GM12875 (cell line): ENCODE data around the gene HOXC12.

Experiments
- H3K4me3 ChIP-seq: one replicate; pipeline ENCODE4 v1.5.1; 2011; ENCODE audit warnings: low read depth, low read length, control low read depth
- TF ChIP-seq, protein P1 (sequence below): IDR thresholded peaks from 2 replicates; pipeline ENCODE4 v1.5.1; 2011; ENCODE audit warnings: low read depth, mild to moderate bottlenecking, control low read depth, inconsistent platforms, low read length, moderate library complexity, borderline replicate concordance; ENCODE audit not compliant: insufficient read depth

HOXC12 gene

DNA sequence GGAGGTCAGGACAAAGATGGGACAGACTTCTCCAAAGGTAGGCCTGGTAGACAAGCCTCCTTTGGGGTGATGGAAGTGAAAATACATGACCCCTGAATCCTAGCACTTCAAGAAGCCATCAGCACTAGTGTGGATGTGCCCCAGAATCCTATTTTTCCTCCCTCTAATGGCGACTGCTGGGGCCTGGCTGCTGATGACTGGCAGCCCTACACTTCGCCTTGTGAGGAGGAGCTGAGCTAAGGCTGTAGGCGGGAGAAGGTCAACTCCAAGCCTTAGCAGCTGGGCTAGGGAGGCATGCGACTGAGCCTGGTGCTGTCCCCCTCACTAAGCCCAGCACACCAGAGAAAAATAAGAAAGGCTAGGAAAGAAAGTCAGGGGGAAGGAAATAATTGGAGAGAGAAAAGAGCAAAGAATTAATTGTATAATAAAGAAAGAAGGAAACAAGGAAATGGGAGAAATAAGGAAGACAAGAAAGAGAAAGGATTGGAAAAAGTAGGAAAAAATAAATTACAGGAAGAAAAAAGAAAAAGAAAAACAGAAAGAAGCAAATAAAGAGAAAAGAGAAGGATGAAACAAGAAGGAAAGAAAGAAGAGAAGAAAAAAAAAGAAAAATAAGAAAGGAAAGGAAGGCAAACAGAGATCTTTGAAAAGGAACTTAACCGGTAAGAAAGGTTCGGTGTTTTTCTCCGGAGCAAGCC is 25.6 kb downstream of the HOXC12 start:
- TF ChIP-seq, protein P1, sequence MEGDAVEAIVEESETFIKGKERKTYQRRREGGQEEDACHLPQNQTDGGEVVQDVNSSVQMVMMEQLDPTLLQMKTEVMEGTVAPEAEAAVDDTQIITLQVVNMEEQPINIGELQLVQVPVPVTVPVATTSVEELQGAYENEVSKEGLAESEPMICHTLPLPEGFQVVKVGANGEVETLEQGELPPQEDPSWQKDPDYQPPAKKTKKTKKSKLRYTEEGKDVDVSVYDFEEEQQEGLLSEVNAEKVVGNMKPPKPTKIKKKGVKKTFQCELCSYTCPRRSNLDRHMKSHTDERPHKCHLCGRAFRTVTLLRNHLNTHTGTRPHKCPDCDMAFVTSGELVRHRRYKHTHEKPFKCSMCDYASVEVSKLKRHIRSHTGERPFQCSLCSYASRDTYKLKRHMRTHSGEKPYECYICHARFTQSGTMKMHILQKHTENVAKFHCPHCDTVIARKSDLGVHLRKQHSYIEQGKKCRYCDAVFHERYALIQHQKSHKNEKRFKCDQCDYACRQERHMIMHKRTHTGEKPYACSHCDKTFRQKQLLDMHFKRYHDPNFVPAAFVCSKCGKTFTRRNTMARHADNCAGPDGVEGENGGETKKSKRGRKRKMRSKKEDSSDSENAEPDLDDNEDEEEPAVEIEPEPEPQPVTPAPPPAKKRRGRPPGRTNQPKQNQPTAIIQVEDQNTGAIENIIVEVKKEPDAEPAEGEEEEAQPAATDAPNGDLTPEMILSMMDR = no peak
- no peak overlapping the region for H3K4me3 ChIP-seq

DNA sequence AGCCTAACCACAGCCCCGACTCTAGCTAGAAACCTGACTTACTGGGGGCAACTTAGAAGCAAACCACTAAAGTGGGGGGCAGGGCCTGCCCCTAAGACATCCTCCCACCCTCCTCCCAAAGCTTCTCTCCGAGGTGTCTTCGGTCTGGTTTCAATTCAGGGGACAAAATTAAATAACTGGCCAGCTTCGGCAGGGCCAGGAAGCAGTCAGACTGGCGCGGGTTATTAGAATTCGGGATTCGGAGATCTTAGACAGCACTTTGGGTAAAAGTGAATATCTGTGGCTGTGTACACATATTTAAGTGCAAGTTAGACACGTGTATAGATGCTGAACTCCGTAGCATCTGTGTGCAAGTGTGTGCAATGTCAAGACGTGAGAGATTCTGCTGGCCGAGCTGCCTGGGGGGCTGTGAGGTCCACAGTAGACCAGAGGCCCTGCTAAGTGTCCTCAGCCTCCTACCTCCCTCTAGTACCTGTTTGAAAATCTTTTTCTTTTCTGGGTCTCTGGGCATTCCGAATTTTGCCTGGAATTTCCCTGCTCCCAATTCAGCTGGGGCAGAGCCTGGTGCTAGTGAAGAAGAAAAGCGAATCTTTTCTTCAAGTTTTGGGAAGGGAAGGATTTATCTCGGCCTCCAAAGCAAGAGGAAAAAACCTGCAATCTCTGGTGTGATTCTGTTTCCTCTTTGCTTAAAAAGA is 26.2 kb downstream of the HOXC12 start:
- H3K4me3 ChIP-seq = no peak overlapping the region
- TF ChIP-seq, protein P1 = no peak

DNA sequence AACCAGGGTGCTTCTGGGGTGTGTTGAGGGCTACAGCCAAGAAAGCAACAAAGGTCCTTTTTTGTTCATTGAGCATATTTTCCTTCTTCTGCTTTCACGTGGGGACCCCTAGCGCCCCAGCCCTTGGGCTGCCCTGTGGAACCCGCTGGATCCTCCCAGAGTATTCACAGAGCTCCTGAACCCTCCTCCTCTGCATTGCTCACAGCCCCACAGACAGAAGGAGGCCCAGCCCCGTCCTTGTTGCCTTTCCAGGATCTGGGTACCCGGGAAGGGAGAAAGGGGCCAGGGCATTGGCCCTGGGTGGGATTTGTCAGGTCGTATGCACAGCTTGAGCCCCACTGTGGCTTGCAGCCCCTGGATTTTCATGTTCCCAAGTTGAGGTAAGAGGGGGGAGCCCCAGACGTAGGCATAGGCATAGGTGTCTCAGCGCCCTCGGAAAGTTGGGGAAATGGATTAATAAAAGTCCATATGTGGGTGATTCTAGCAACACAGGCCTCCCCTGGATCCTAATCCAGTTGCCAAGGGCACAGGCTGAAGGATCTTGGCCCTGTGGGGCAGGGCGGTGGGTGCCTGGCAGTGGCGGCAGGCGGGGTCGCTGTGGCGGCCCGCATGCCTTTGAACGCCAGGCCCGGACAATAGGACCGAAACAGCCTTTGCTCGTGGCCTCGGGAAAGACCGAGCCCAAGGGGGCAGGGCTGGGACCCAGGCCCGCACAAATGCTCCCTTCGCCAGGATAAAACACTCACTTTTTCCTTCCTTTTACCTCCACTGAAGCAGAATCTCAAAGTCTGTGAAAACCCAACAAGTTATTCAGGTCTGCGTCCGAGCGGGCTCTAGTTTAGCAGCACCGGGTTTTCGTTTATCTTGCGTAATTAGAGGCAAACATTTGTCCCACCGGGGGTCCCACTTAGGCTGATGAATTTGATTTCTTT is 27.2 kb downstream of the HOXC12 start:
- TF ChIP-seq, protein P1 = no peak
- H3K4me3 ChIP-seq = no peak overlapping the region

DNA sequence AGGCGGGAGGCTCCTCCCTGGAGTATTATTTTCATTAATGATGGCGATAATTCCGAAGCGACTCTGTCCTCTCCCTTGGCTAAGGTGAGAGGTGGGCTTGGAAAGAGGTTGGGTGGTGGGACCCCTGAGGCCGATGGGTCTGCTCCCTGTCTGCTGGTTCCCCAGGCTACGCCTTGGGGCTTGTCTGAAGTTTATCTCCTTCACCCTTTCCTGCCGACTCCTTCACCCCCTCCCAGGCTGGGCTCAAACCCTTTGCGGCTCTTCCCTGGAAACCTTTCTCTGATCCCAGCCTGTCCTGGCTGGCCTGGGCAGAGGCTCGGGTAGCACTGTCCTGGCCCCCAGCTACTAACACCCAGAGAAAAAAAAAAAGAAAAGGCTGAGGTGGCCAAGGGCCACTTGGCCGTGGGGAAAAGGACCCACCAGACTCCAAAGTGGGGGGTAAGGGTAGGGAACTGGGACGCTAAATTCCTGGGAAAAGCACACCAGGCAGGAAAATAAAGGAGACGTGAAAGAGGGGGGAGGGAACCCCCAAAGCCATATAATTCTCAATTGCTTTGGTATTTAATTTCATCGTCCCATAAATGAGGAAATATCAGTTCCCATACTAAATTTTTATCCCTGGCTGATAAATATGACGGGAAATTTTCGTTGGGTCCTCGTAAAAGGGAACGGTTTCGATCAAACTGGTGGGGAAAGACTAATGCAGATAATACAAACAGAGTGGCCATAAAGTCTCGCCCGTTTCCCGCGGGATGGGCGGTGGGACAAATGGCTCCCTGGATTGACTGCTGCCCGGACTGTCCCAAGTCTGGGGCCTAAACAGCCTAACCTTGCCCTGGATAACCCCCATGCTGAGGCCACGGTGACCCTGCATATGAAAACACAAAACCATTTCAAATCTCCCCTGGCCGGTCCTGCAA is 28.2 kb downstream of the HOXC12 start:
- TF ChIP-seq, protein P1 = no peak
- H3K4me3 ChIP-seq = no peak overlapping the region

DNA sequence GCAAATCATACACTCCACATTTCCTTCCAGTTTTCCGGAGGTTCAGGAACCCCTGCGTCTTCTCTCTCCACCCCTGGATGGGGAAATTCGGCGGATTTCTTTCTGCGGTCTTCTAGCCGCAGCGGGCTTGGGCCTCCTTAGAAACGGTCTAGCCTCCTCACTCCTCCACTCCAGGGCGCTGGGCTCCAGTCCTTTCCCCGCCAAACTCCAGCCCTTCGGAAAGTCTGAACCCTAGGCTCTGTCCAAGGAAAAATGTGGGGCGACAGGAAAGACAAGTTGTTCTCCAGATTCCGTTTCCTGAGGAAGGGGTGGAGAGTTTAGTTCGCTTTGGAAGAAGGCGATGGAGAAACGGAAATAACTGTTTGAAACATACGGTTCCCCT is 28.9 kb downstream of the HOXC12 start:
- no peak overlapping the region for H3K4me3 ChIP-seq
- TF ChIP-seq, protein P1 = no peak

DNA sequence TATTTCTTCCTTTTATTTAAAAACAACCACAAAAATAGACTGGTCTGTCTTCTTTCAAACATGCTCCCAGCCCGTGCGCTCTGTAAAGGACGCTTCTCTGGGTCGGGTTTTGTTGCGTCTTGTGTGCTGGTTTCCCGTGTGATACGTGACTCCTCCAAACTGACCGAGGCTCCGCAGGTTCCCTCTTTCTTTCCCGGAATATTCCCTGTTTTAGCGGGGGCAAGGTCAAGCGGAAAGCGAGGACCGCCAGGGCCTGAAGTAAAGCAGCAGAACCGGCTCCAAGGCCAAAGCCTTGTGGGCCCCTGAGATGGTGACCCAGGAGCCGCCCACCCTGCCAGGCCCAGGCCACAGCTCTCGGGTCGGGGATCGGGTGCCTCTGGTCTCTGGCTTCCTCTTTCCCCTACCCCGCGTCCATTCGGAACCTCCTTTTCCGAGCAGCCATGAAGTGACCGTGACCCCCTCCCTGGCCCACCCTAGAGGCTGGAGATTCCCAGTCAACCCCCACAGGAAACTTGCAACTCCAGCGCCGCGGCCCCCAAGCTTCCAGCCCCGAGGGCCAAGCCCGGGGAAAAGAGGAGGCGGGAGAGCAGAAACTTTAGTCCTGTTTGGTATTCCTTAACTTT is 29.4 kb downstream of the HOXC12 start:
- TF ChIP-seq, protein P1 = no peak
- H3K4me3 ChIP-seq = no peak overlapping the region
